ENCODE measurements around the gene COX6B2. TPM values are rescaled to one million over a fixed set of nuclear protein-coding genes. Genes with fewer than 3 reads are reported as not detected.
"Not testable (repeated sequence)": the region's sequence is repeated elsewhere in the genome, so short reads cannot be mapped to it uniquely, and the experiment has no call there.

The COX6B2 gene
- polyA plus RNA-seq, 1 experiment: 0.16 TPM

DNA sequence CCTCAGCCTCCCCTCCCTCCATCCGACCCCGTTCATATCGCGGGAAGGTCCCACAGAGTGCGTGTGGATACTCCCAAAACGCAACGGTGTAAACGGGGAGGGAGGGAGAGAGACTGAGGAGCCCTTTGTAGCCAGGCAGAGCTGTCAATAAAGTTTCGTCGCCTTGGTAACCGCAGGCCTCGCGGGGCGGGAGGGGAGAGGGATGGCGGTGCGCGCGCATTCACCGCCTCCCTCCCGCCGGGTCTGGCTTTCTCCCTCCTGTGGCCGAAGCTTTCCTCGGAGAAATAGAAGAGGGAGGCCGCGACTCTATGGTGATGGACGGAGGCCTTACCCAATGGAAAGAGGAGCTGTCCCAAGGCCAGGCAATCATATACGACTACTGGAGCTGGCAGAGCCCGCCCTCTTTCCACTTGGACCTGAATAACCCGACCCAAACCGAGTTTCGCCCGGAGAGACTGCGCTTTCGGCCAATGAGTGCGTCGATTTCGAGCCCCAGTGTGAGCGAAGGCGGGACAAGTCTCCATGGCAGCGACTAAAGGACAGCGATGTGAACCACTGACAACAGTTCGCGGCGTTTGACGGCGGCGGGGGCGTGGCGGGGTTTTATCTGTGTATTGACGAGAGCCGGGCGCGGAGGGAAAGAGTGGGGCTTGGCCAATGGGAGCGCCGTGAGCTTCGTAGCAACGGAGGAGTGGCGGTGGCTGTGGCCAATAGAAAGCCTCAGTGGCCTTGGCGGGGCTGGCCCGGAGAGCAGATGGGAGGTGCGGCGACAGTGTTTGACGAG, 15.2 kb downstream of the COX6B2 start, which contains the start of gene KMT5C:
KMT5C (plus strand) TSS at position 772 of the 784 bp plus-strand sequence. CDS start 2,061 bp downstream, outside the sequence.
- H3K27me3 ChIP-seq (ENCODE audit: control insufficient read depth, insufficient read depth, low read length): no peaks in the 10 kb centered on the region
- TF ChIP-seq, protein P1, sequence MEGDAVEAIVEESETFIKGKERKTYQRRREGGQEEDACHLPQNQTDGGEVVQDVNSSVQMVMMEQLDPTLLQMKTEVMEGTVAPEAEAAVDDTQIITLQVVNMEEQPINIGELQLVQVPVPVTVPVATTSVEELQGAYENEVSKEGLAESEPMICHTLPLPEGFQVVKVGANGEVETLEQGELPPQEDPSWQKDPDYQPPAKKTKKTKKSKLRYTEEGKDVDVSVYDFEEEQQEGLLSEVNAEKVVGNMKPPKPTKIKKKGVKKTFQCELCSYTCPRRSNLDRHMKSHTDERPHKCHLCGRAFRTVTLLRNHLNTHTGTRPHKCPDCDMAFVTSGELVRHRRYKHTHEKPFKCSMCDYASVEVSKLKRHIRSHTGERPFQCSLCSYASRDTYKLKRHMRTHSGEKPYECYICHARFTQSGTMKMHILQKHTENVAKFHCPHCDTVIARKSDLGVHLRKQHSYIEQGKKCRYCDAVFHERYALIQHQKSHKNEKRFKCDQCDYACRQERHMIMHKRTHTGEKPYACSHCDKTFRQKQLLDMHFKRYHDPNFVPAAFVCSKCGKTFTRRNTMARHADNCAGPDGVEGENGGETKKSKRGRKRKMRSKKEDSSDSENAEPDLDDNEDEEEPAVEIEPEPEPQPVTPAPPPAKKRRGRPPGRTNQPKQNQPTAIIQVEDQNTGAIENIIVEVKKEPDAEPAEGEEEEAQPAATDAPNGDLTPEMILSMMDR (IDR thresholded peaks at IDR 0.05; ENCODE audit: low read depth, low read length): peak; percentile 43
- H3K9me3 ChIP-seq (ENCODE audit: control insufficient read depth, insufficient read depth, low read length): no peaks in the 10 kb centered on the region; the same call in 1 of the 2 replicates
- CTCF ChIA-PET: interaction anchor here (0.5 to 2.5 kb wide), 13 partner anchors 9 to 199 kb away, joined by 3 to 34 read pairs (median 3); partner anchors contain the start of genes TMEM238 and TMEM86B
- DNase-seq (ENCODE audit: low read depth, low spot score): peak; percentile 100
- peak within 1 kb of the TSS; percentile 91 for H3K27ac ChIP-seq (ENCODE audit: low read depth, low read length)
- POLR2A ChIA-PET: interaction anchor here (0.5 to 1.8 kb wide), 19 partner anchors 10 to 186 kb away, joined by 3 to 20 read pairs (median 4); partner anchors contain the start of genes GARIN5B, IL11, NAT14 and PPP6R1
- H3K4me3 ChIP-seq (ENCODE audit: low read depth, low read length): peak within 1 kb of the TSS; percentile 79

DNA sequence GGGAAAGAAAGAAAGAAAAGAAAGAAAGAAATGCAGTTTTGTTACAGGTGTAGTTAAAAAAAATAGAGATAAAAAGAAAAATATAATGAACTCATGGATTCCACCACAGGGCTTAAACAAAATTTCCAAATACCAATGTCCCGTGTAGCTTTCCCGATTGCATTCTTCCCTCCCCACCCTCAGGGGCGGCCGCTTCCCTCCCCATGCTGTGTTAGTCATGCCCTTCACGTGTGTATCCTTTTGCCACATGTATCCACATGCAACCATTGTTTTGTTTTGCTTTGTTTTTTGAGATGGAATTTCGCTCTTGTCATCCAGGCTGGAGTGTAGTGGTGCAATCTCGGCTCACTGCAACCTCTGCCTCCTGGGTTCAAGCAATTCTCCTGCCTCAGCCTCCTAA, 18.4 kb downstream of the COX6B2 start:
- TF ChIP-seq, protein P1 (IDR thresholded peaks at IDR 0.05; ENCODE audit: low read depth, low read length): no peak
- Histone ChIP-seq H3K4me3 (ENCODE audit: low read depth, low read length) (no peak overlapping the region), H3K27ac (ENCODE audit: low read depth, low read length) (no peak overlapping the region), H3K9me3 (ENCODE audit: control insufficient read depth, insufficient read depth, low read length) (no peaks in the 10 kb centered on the region), H3K27me3 (ENCODE audit: control insufficient read depth, insufficient read depth, low read length) (peaks cover 5% of the 10 kb centered on the region)
- DNase-seq (ENCODE audit: low read depth, low spot score): no peak
- ChIA-PET CTCF (interaction anchor here (0.9 to 1.1 kb wide), 2 partner anchors 34 to 44 kb away, joined by 3 read pairs; no protein-coding TSS in a partner anchor), POLR2A (no interaction called here)

DNA sequence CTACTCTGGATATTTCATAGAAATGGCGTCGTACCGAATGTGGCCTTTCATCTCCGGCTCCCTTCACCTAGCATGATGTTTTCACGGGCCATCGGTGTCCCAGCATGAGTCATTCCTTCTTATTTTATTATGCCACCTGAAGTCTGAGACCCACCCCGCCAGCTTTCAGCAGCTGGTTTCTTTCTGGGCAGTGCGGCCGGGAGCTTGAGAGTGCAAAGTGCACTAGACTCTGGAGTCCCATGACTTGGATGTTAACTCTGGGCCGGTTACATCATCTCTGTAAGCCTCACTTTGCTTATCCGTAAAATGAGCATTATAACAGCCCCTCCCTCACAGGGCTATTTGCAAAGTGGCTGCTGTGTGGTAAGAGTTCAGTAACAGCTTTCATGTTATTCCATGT, 20.6 kb downstream of the COX6B2 start:
- DNase-seq (ENCODE audit: low read depth, low spot score): no peak
- H3K27me3 ChIP-seq (ENCODE audit: control insufficient read depth, insufficient read depth, low read length): peaks cover 5% of the 10 kb centered on the region
- no peak overlapping the region for H3K4me3 ChIP-seq (ENCODE audit: low read depth, low read length)
- POLR2A ChIA-PET: no interaction called here
- H3K27ac ChIP-seq (ENCODE audit: low read depth, low read length): no peak overlapping the region
- H3K9me3 ChIP-seq (ENCODE audit: control insufficient read depth, insufficient read depth, low read length): no peaks in the 10 kb centered on the region
- TF ChIP-seq, protein P1 (IDR thresholded peaks at IDR 0.05; ENCODE audit: low read depth, low read length): no peak
- CTCF ChIA-PET: no interaction called here

DNA sequence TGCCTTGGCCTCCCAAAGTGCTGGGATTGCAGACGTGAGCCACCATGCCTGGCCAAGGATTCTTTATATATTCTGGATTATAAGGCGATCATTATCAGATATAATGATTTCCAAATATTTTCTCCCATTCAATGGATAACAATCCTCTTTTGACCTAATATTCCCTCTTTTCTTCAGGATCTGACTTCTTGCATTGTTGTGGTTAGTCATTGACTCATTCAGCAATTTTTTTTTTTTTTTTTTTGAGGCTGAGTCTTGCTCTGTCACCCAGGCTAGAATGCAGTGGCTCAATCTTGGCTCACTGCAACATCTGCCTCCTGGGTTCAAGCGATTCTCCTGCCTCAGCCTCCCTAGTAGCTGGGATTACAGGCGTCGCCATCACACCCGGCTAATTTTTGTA, 24.7 kb downstream of the COX6B2 start:
- H3K27ac ChIP-seq (ENCODE audit: low read depth, low read length); POLR2A ChIA-PET; H3K9me3 ChIP-seq (ENCODE audit: control insufficient read depth, insufficient read depth, low read length); DNase-seq (ENCODE audit: low read depth, low spot score); H3K4me3 ChIP-seq (ENCODE audit: low read depth, low read length); H3K27me3 ChIP-seq (ENCODE audit: control insufficient read depth, insufficient read depth, low read length): not testable (repeated sequence)
- CTCF ChIA-PET: interaction anchor here (0.7 to 1.0 kb wide), 2 partner anchors 10 to 186 kb away, joined by 3 read pairs; partner anchors contain the start of gene KMT5C

DNA sequence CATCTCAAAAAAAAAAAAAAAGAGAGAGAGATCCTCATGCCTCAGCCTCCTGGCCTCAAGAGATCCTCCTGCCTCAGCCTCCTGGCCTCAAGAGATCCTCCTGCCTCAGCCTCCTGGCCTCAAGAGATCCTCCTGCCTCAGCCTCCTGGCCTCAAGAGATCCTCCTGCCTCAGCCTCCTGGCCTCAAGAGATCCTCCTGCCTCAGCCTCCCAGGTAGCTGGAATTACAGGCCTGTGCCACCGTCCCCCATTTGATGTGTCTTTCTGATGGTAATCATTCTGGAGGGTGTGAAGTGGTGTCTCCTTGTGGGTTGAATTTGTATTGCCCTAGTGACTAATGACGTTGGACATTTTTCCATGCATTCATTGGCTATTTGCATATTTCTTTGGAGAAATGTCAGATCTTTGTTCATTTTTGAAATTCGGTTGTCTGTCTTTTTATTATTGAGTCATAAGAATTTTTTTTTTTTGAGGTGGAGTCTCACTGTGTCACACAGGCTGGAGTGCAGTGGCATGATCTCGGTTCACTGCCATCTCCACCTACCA, 25.7 kb downstream of the COX6B2 start:
- H3K27ac ChIP-seq (ENCODE audit: low read depth, low read length); H3K9me3 ChIP-seq (ENCODE audit: control insufficient read depth, insufficient read depth, low read length); DNase-seq (ENCODE audit: low read depth, low spot score); H3K4me3 ChIP-seq (ENCODE audit: low read depth, low read length); CTCF ChIA-PET; H3K27me3 ChIP-seq (ENCODE audit: control insufficient read depth, insufficient read depth, low read length): not testable (repeated sequence)
- POLR2A ChIA-PET: interaction anchor here (0.7 kb wide), 1 partner anchor 36 kb away, joined by 7 read pairs; no protein-coding TSS in a partner anchor

Measured in AG04450 (cell line).